ENCODE data around the gene GRAMD1B.

GRAMD1B gene

GRCh38 chr11:123487157-123487744 lies 57.2 kb downstream of the GRAMD1B start:
- H4K8ac ChIP-seq (ENCODE audit: low read depth, low read length), result no peak overlapping the region
- no peak for DNase-seq (ENCODE audit: low spot score)
- H2BK15ac ChIP-seq (ENCODE audit: low read length), result no peak overlapping the region
- H3K27me3 ChIP-seq (ENCODE audit: control insufficient read depth in 3 of 3, insufficient read depth in 3 of 3, low read depth in 1 of 3, low read length in 3 of 3), result peaks cover 0 to 4% (median 0%) of the 10 kb centered on the region in 3 experiments
- no peak overlapping the region for H3K27ac ChIP-seq (replicated peaks; ENCODE audit: low read length)
- H3K4me1 ChIP-seq (ENCODE audit: control insufficient read depth in 2 of 2, insufficient read depth in 1 of 2, low read depth in 1 of 2, low read length in 2 of 2), result peaks cover 0 to 2% of the 10 kb centered on the region in 2 donors
- no peaks in the 10 kb centered on the region for H3K36me3 ChIP-seq (replicated peaks in 1 of 2; ENCODE audit: control insufficient read depth in 2 of 2, insufficient read depth in 2 of 2, low read length in 2 of 2)
- no CpG with 5 or more reads among the region's 8 CpGs for WGBS, 2 donors (ENCODE audit: extremely low coverage in 2 of 2, insufficient read length in 2 of 2, insufficient replicate concordance in 1 of 2)
- H3K79me1 ChIP-seq (ENCODE audit: low read depth, low read length), result no peaks in the 10 kb centered on the region
- H2AFZ ChIP-seq (ENCODE audit: low read length), result no peak overlapping the region
- no peak overlapping the region for H3K9ac ChIP-seq (ENCODE audit: low read depth, low read length, poor library complexity)
- no peak overlapping the region for H2AK5ac ChIP-seq (ENCODE audit: low read depth, low read length)
- no peaks in the 10 kb centered on the region for H3K9me3 ChIP-seq (replicated peaks in 1 of 2; ENCODE audit: control insufficient read depth in 2 of 2, insufficient read depth in 1 of 2, low read depth in 1 of 2, low read length in 2 of 2)
- no peak overlapping the region for H3K23ac ChIP-seq (ENCODE audit: low read depth, low read length, poor library complexity)
- no peak overlapping the region for H2BK5ac ChIP-seq (ENCODE audit: low read length)
- no peak overlapping the region for H3K18ac ChIP-seq (ENCODE audit: low read length)
- H4K91ac ChIP-seq (ENCODE audit: low read depth, low read length, poor library complexity), result no peak overlapping the region
- no peak overlapping the region for H3K4me2 ChIP-seq (ENCODE audit: insufficient read depth, low read length, poor library complexity, severe bottlenecking)
- no peak overlapping the region for H3K4ac ChIP-seq (ENCODE audit: low read length)
- no peak overlapping the region for H3K4me3 ChIP-seq (ENCODE audit: low read length in 2 of 2)
- H2BK12ac ChIP-seq (ENCODE audit: low read length), result no peak overlapping the region
- H3K14ac ChIP-seq (ENCODE audit: low read length), result no peak overlapping the region
- H2BK120ac ChIP-seq (ENCODE audit: low read depth, low read length), result no peak overlapping the region

- Histone ChIP-seq H3K18ac (ENCODE audit: low read length) (no peak overlapping the region), H3K27ac (replicated peaks; ENCODE audit: low read length) (no peak overlapping the region), H3K9ac (ENCODE audit: low read depth, low read length, poor library complexity) (no peak overlapping the region), H2BK120ac (ENCODE audit: low read depth, low read length) (no peak overlapping the region), H2BK12ac (ENCODE audit: low read length) (no peak overlapping the region), H3K4me2 (ENCODE audit: insufficient read depth, low read length, poor library complexity, severe bottlenecking) (no peak overlapping the region), H3K36me3 (replicated peaks in 1 of 2; ENCODE audit: control insufficient read depth in 2 of 2, insufficient read depth in 2 of 2, low read length in 2 of 2) (no peaks in the 10 kb centered on the region), H2AFZ (ENCODE audit: low read length) (no peak overlapping the region), H3K4me3 (ENCODE audit: low read length in 2 of 2) (no peak overlapping the region), H3K79me1 (ENCODE audit: low read depth, low read length) (no peaks in the 10 kb centered on the region), H3K14ac (ENCODE audit: low read length) (no peak overlapping the region), H4K91ac (ENCODE audit: low read depth, low read length, poor library complexity) (no peak overlapping the region), H2AK5ac (ENCODE audit: low read depth, low read length) (no peak overlapping the region), H4K8ac (ENCODE audit: low read depth, low read length) (no peak overlapping the region), H2BK15ac (ENCODE audit: low read length) (no peak overlapping the region), H3K4me1 (ENCODE audit: control insufficient read depth in 2 of 2, insufficient read depth in 1 of 2, low read depth in 1 of 2, low read length in 2 of 2) (peaks cover 10 to 20% of the 10 kb centered on the region in 2 donors), H2BK5ac (ENCODE audit: low read length) (no peak overlapping the region), H3K4ac (ENCODE audit: low read length) (no peak overlapping the region), H3K23ac (ENCODE audit: low read depth, low read length, poor library complexity) (no peak overlapping the region), H3K9me3 (replicated peaks in 1 of 2; ENCODE audit: control insufficient read depth in 2 of 2, insufficient read depth in 1 of 2, low read depth in 1 of 2, low read length in 2 of 2) (no peaks in the 10 kb centered on the region), H3K27me3 (ENCODE audit: control insufficient read depth in 3 of 3, insufficient read depth in 3 of 3, low read depth in 1 of 3, low read length in 3 of 3) (peaks cover 0 to 4% (median 0%) of the 10 kb centered on the region in 3 experiments)
- WGBS, 2 donors (ENCODE audit: extremely low coverage in 2 of 2, insufficient read length in 2 of 2, insufficient replicate concordance in 1 of 2), result no CpG with 5 or more reads among the region's 2 CpGs
- DNase-seq (ENCODE audit: low spot score), result no peak
Observed at GRCh38 chr11:123490527-123490926, 60.5 kb downstream of the GRAMD1B start.

GRCh38 chr11:123491241-123491640 lies 61.2 kb downstream of the GRAMD1B start:
- H2AFZ ChIP-seq (ENCODE audit: low read length), result no peak overlapping the region

DNA sequence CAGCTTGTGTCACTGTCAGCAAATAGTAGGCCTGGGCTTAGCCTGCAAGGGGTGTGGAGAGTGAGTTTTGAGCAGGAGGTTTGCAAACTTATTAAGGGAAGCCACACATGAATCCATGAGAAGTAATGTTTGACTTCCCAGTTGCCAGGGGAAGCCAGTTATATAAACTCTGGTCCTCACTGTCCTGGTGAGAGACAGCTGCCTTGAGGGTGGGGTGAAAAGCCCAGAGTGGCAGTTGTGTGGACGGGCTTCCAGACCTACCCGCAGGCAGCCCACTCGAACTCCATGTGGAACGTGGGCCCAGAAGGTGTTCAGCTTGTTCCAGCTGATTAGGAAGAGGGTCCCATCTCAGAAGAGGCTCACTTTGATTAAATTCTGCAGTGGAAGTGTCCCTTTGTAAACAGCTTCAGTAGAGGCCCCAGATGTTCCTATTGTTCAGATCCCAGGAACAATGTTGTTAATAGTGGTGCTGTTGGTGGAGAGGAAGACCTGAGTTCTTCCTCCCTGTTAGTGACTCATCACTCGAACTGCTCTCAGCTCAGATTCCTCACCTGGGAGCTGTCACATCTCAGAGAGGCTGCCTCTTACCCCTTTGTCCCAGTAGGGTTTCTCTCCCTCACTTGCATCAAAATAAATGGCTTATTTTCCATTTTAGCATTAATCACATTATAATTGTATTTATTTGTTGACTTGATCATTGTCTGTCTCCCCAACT lies 63.4 kb downstream of the GRAMD1B start:
- Histone ChIP-seq H3K79me1 (ENCODE audit: low read depth, low read length) (no peaks in the 10 kb centered on the region), H2AK5ac (ENCODE audit: low read depth, low read length) (no peak overlapping the region), H3K14ac (ENCODE audit: low read length) (no peak overlapping the region), H2BK12ac (ENCODE audit: low read length) (no peak overlapping the region), H3K4me1 (ENCODE audit: control insufficient read depth in 2 of 2, insufficient read depth in 1 of 2, low read depth in 1 of 2, low read length in 2 of 2) (peaks cover 10 to 23% of the 10 kb centered on the region in 2 donors), H3K36me3 (replicated peaks in 1 of 2; ENCODE audit: control insufficient read depth in 2 of 2, insufficient read depth in 2 of 2, low read length in 2 of 2) (no peaks in the 10 kb centered on the region), H4K8ac (ENCODE audit: low read depth, low read length) (no peak overlapping the region), H3K18ac (ENCODE audit: low read length) (peak overlapping the region; percentile 66), H3K4me2 (ENCODE audit: insufficient read depth, low read length, poor library complexity, severe bottlenecking) (no peak overlapping the region), H4K91ac (ENCODE audit: low read depth, low read length, poor library complexity) (no peak overlapping the region), H3K9me3 (replicated peaks in 1 of 2; ENCODE audit: control insufficient read depth in 2 of 2, insufficient read depth in 1 of 2, low read depth in 1 of 2, low read length in 2 of 2) (no peaks in the 10 kb centered on the region), H2AFZ (ENCODE audit: low read length) (peak overlapping the region; percentile 54), H2BK5ac (ENCODE audit: low read length) (no peak overlapping the region), H3K23ac (ENCODE audit: low read depth, low read length, poor library complexity) (no peak overlapping the region), H3K27me3 (ENCODE audit: control insufficient read depth in 3 of 3, insufficient read depth in 3 of 3, low read depth in 1 of 3, low read length in 3 of 3) (peaks cover 0 to 4% (median 0%) of the 10 kb centered on the region in 3 experiments), H3K4ac (ENCODE audit: low read length) (no peak overlapping the region), H2BK120ac (ENCODE audit: low read depth, low read length) (no peak overlapping the region), H2BK15ac (ENCODE audit: low read length) (no peak overlapping the region), H3K27ac (replicated peaks; ENCODE audit: low read length) (peak overlapping the region; percentile 83), H3K4me3 (ENCODE audit: low read length in 2 of 2) (no peak overlapping the region), H3K9ac (ENCODE audit: low read depth, low read length, poor library complexity) (no peak overlapping the region)
- no peak for DNase-seq (ENCODE audit: low spot score)
- WGBS, 2 donors (ENCODE audit: extremely low coverage in 2 of 2, insufficient read length in 2 of 2, insufficient replicate concordance in 1 of 2), result no CpG with 5 or more reads among the region's 5 CpGs

More at GRCh38 chr11:123491241-123491640, 61.2 kb downstream of the GRAMD1B start:
- no CpG with 5 or more reads among the region's 3 CpGs for WGBS, 2 donors (ENCODE audit: extremely low coverage in 2 of 2, insufficient read length in 2 of 2, insufficient replicate concordance in 1 of 2)
- Histone ChIP-seq H3K9ac (ENCODE audit: low read depth, low read length, poor library complexity) (no peak overlapping the region), H3K4me3 (ENCODE audit: low read length in 2 of 2) (no peak overlapping the region), H3K4me2 (ENCODE audit: insufficient read depth, low read length, poor library complexity, severe bottlenecking) (no peak overlapping the region), H3K18ac (ENCODE audit: low read length) (peak overlapping the region; percentile 86), H3K4ac (ENCODE audit: low read length) (no peak overlapping the region), H3K27me3 (ENCODE audit: control insufficient read depth in 3 of 3, insufficient read depth in 3 of 3, low read depth in 1 of 3, low read length in 3 of 3) (peaks cover 0 to 4% (median 0%) of the 10 kb centered on the region in 3 experiments), H4K8ac (ENCODE audit: low read depth, low read length) (no peak overlapping the region), H3K23ac (ENCODE audit: low read depth, low read length, poor library complexity) (no peak overlapping the region), H3K36me3 (replicated peaks in 1 of 2; ENCODE audit: control insufficient read depth in 2 of 2, insufficient read depth in 2 of 2, low read length in 2 of 2) (no peaks in the 10 kb centered on the region), H2BK12ac (ENCODE audit: low read length) (no peak overlapping the region), H2AK5ac (ENCODE audit: low read depth, low read length) (peak overlapping the region; percentile 2), H3K4me1 (ENCODE audit: control insufficient read depth in 2 of 2, insufficient read depth in 1 of 2, low read depth in 1 of 2, low read length in 2 of 2) (peaks cover 10 to 21% of the 10 kb centered on the region in 2 donors), H3K14ac (ENCODE audit: low read length) (no peak overlapping the region), H2BK5ac (ENCODE audit: low read length) (no peak overlapping the region), H3K9me3 (replicated peaks in 1 of 2; ENCODE audit: control insufficient read depth in 2 of 2, insufficient read depth in 1 of 2, low read depth in 1 of 2, low read length in 2 of 2) (no peaks in the 10 kb centered on the region), H4K91ac (ENCODE audit: low read depth, low read length, poor library complexity) (no peak overlapping the region), H3K79me1 (ENCODE audit: low read depth, low read length) (no peaks in the 10 kb centered on the region), H3K27ac (replicated peaks; ENCODE audit: low read length) (no peak overlapping the region), H2BK120ac (ENCODE audit: low read depth, low read length) (no peak overlapping the region), H2BK15ac (ENCODE audit: low read length) (peak overlapping the region; percentile 4)
- DNase-seq (ENCODE audit: low spot score), result no peak
